Neural cell (in vitro differentiated cells): Measurements from ENCODE around the gene ADD2. TPM values are rescaled to one million over a fixed set of nuclear protein-coding genes. Genes with fewer than 3 reads are reported as not detected.

Experiments
- H2AFZ ChIP-seq: fragments of 200-600, 300-800 bp; sonication (generic), shearing (Covaris generic); 2 replicates; pipeline ENCODE4 v1.6.0; 2014; ENCODE audit warnings: low read depth, mild to moderate bottlenecking, antibody characterized with exemption, low read length, moderate library complexity
- H3F3A ChIP-seq: fragments of 200-600 bp; shearing (Covaris generic); 2 replicates; pipeline ENCODE4 v1.6.1; 2016; ENCODE audit warnings: mild to moderate bottlenecking, moderate library complexity, mixed read lengths, antibody characterized with exemption, low read length; ENCODE audit not compliant: insufficient read depth, poor library complexity, severe bottlenecking
- H3K27ac ChIP-seq: fragments of 200-600, 300-800 bp; sonication (generic), shearing (Covaris generic); 2 replicates; pipeline ENCODE4 v1.5.1; 2014; ENCODE audit warnings: mild to moderate bottlenecking, low read length, moderate library complexity
- H3K27me3 ChIP-seq: fragments of 300-800, 200-600 bp; sonication (generic), shearing (Covaris generic); 2 replicates; pipeline ENCODE4 v1.6.0; 2014; ENCODE audit warnings: mild to moderate bottlenecking, low read depth, low read length, moderate library complexity; ENCODE audit not compliant: insufficient read depth
- H3K36me3 ChIP-seq: fragments of 300-800, 200-600 bp; sonication (generic), shearing (Covaris generic); 2 replicates; pipeline ENCODE4 v1.5.1; 2014; ENCODE audit warnings: mild to moderate bottlenecking, antibody characterized with exemption, low read length, moderate library complexity; ENCODE audit not compliant: insufficient read depth
- H3K4me2 ChIP-seq: fragments of 300-800, 200-600 bp; sonication (generic), shearing (Covaris generic); 2 replicates; pipeline ENCODE4 v1.6.0; 2014; ENCODE audit warnings: mild to moderate bottlenecking, low read length
- H3K4me3 ChIP-seq: fragments of 300-800, 200-600 bp; sonication (generic), shearing (Covaris generic); 2 replicates; pipeline ENCODE4 v1.5.1; 2014; ENCODE audit warnings: mild to moderate bottlenecking, low read length, moderate library complexity
- H3K79me2 ChIP-seq: fragments of 200-600 bp; shearing (Covaris generic); replicated peaks from 2 replicates; pipeline ENCODE4 v1.6.0; 2014; ENCODE audit warnings: mild to moderate bottlenecking, low read length, moderate library complexity; ENCODE audit not compliant: insufficient read depth
- H3K9ac ChIP-seq: fragments of 300-800, 200-600 bp; sonication (generic), shearing (Covaris generic); 2 replicates; pipeline ENCODE4 v1.6.1; 2016; ENCODE audit warnings: mild to moderate bottlenecking, low read length, mixed read lengths
- H3K9me2 ChIP-seq: fragments of 200-600 bp; shearing (Covaris generic); 2 replicates; pipeline ENCODE4 v1.6.1; 2016; ENCODE audit warnings: mild to moderate bottlenecking, low read length, mixed read lengths; ENCODE audit not compliant: insufficient read depth
- H3K9me3 ChIP-seq: fragments of 200-600, 300-800 bp; sonication (generic), shearing (Covaris generic); 2 replicates; pipeline ENCODE4 v1.6.1; 2016; ENCODE audit warnings: mild to moderate bottlenecking, mixed run types, low read length, moderate library complexity, mixed read lengths
- H4K20me1 ChIP-seq: fragments of 200-600 bp; shearing (Covaris generic); 2 replicates; pipeline ENCODE4 v1.6.1; 2016; ENCODE audit warnings: mild to moderate bottlenecking, mixed run types; ENCODE audit not compliant: insufficient read depth
- CTCF ChIP-seq: fragments of 450-650 bp; IDR thresholded peaks from 2 replicates; pipeline ENCODE4 v1.5.1; 2014; ENCODE audit warnings: antibody characterized with exemption, mild to moderate bottlenecking, moderate library complexity; ENCODE audit not compliant: poor library complexity, severe bottlenecking
- EP300 ChIP-seq: fragments of 450-650 bp; conservative IDR thresholded peaks from 2 replicates; pipeline ENCODE4 v1.6.1; 2014; ENCODE audit warnings: antibody characterized with exemption, mild to moderate bottlenecking, moderate library complexity; ENCODE audit not compliant: poor library complexity, severe bottlenecking
- EZH2 ChIP-seq: fragments of 200-600, 300-800 bp; shearing (Covaris generic), sonication (generic); IDR thresholded peaks from 2 replicates; pipeline ENCODE4 v1.6.1; 2014; ENCODE audit warnings: antibody characterized with exemption, low read length, borderline replicate concordance, mild to moderate bottlenecking; ENCODE audit not compliant: insufficient read depth, poor library complexity, severe bottlenecking
- MXI1 ChIP-seq: fragments of 450-650 bp; conservative IDR thresholded peaks from 2 replicates; pipeline ENCODE4 v1.6.1; 2014; ENCODE audit warnings: antibody characterized with exemption, mild to moderate bottlenecking; ENCODE audit not compliant: poor library complexity, severe bottlenecking
- POLR2AphosphoS5 ChIP-seq: IDR thresholded peaks from 2 replicates; pipeline ENCODE4 v1.6.1; 2012
- RAD21 ChIP-seq: fragments of 450-650 bp; conservative IDR thresholded peaks from 2 replicates; pipeline ENCODE4 v1.6.1; 2014; ENCODE audit warnings: antibody characterized with exemption, mild to moderate bottlenecking, moderate library complexity
- REST ChIP-seq: IDR thresholded peaks from 2 replicates; pipeline ENCODE4 v1.6.1; 2012; ENCODE audit warnings: borderline replicate concordance
- SMC3 ChIP-seq: fragments of 450-650 bp; conservative IDR thresholded peaks from 2 replicates; pipeline ENCODE4 v1.6.1; 2014; ENCODE audit warnings: antibody characterized with exemption, mild to moderate bottlenecking, moderate library complexity; ENCODE audit not compliant: poor library complexity
- TAF1 ChIP-seq: IDR thresholded peaks from 2 replicates; pipeline ENCODE4 v1.6.1; 2012; ENCODE audit warnings: low read depth
- polyA plus RNA-seq: library from polyadenylated mRNA; depleted of rRNA; stranded (reverse); fragments of >200 nt; gene quantifications from 2 replicates; pipeline ENCODE4 v1.2.3, GENCODE V29; 2014

Gene ADD2
- polyA plus RNA-seq, 1 donor from 2014 or later: 52.5 TPM

GRCh38 chr2:70668432-70668831 is 99.6 kb downstream of the ADD2 start:
- no peaks in the 10 kb centered on the region for H3K79me2 ChIP-seq
- no peak overlapping the region for H2AFZ ChIP-seq
- H3K9me2 ChIP-seq: no peaks in the 10 kb centered on the region
- no peak for TF ChIP-seq SMC3
- TF ChIP-seq MXI1: no peak
- no peak for TF ChIP-seq REST
- no peak for TF ChIP-seq TAF1
- TF ChIP-seq EP300: no peak
- TF ChIP-seq RAD21: no peak
- TF ChIP-seq CTCF: no peak
- no peak for TF ChIP-seq POLR2AphosphoS5
- no peak for TF ChIP-seq EZH2
- no peak overlapping the region for H3K4me2 ChIP-seq
- H3F3A ChIP-seq: no peaks in the 10 kb centered on the region
- peaks cover 15% of the 10 kb centered on the region for H3K36me3 ChIP-seq
- H3K9ac ChIP-seq: no peak overlapping the region
- H4K20me1 ChIP-seq: no peaks in the 10 kb centered on the region
- H3K27ac ChIP-seq: no peak overlapping the region
- H3K27me3 ChIP-seq: no peaks in the 10 kb centered on the region
- no peak overlapping the region for H3K4me3 ChIP-seq
- no peaks in the 10 kb centered on the region for H3K9me3 ChIP-seq

- no peak overlapping the region for H3K4me3 ChIP-seq
- no peaks in the 10 kb centered on the region for H3F3A ChIP-seq
- no peaks in the 10 kb centered on the region for H3K27me3 ChIP-seq
- H3K36me3 ChIP-seq: peaks cover 4% of the 10 kb centered on the region
- H4K20me1 ChIP-seq: no peaks in the 10 kb centered on the region
- H3K4me2 ChIP-seq: no peak overlapping the region
- TF ChIP-seq EP300 (no peak), POLR2AphosphoS5 (no peak)
- no peak overlapping the region for H2AFZ ChIP-seq
- no peaks in the 10 kb centered on the region for H3K79me2 ChIP-seq
- no peak overlapping the region for H3K27ac ChIP-seq
- no peak overlapping the region for H3K9ac ChIP-seq
- H3K9me2 ChIP-seq: no peaks in the 10 kb centered on the region
- no peaks in the 10 kb centered on the region for H3K9me3 ChIP-seq
These were observed 103.5 kb downstream of the ADD2 start for GRCh38 chr2:70664525-70664924.

GRCh38 chr2:70663411-70663810 is 104.6 kb downstream of the ADD2 start:
- Histone ChIP-seq H3K9me3 (no peaks in the 10 kb centered on the region), H3K36me3 (peaks cover 4% of the 10 kb centered on the region), H3F3A (no peaks in the 10 kb centered on the region), H2AFZ (no peak overlapping the region), H3K4me2 (no peak overlapping the region), H3K4me3 (no peak overlapping the region), H3K27ac (no peak overlapping the region), H3K79me2 (no peaks in the 10 kb centered on the region), H3K9ac (no peak overlapping the region), H3K27me3 (no peaks in the 10 kb centered on the region), H3K9me2 (no peaks in the 10 kb centered on the region), H4K20me1 (no peaks in the 10 kb centered on the region)
- no peak for TF ChIP-seq CTCF
- no peak for TF ChIP-seq TAF1
- TF ChIP-seq MXI1: no peak
- TF ChIP-seq REST: no peak
- TF ChIP-seq SMC3: no peak
- TF ChIP-seq RAD21: no peak
- no peak for TF ChIP-seq EP300
